SK-N-SH (cell line): ENCODE measurements around the gene ZNF587. TPM values are rescaled to one million over a fixed set of nuclear protein-coding genes. Genes with fewer than 3 reads are reported as not detected.

Source experiments
- CTCF ChIA-PET: fragments of 300-600, 350-600 bp; formaldehyde crosslinking; extraction: SDS; loops from one replicate; lab custom pipeline; 2021; lab: Yijun Ruan, JAX
- POLR2A ChIA-PET: fragments of 350-600 bp; sonication (Branson Sonifier 250); formaldehyde crosslinking; extraction: SDS; loops from one replicate; lab custom pipeline; 2020; ENCODE audit warnings: antibody characterized with exemption, inconsistent platforms; lab: Yijun Ruan, JAX
- DNase-seq: peaks from one replicate; pipeline ENCODE4 v3.0.0; 2012
- H2AFZ ChIP-seq: fragments of 200-600 bp; sonication (generic); 2 replicates; pipeline ENCODE4 v1.8.1; 2016; ENCODE audit warnings: antibody characterized with exemption, mild to moderate bottlenecking, low read depth
- H3F3A ChIP-seq: fragments of 200-600 bp; sonication (generic); replicated peaks from 2 replicates; pipeline ENCODE3; 2016; ENCODE audit warnings: antibody characterized with exemption, mild to moderate bottlenecking; ENCODE audit not compliant: insufficient read depth
- H3K27ac ChIP-seq, 2 experiments: fragments of 200-500 bp in 1 of 2; fragments of 200-600 bp in 1 of 2; sonication (Bioruptor generic) in 1 of 2; sonication (generic), shearing (Covaris generic) in 1 of 2; 2 replicates each; pipeline versions ENCODE4 v1.5.1 to v1.6.1; 2014 to 2016; ENCODE audit warnings: low read depth in 2 of 2, inconsistent platforms in 1 of 2, low read length in 1 of 2, mild to moderate bottlenecking in 1 of 2, mixed read lengths in 1 of 2
- H3K27me3 ChIP-seq: fragments of 200-600 bp; sonication (generic), shearing (Covaris generic); 2 replicates; pipeline ENCODE4 v1.6.1; 2016; ENCODE audit warnings: mixed run types; ENCODE audit not compliant: insufficient read depth
- H3K36me3 ChIP-seq, 2 experiments: fragments of 200-500 bp in 1 of 2; fragments of 200-600 bp in 1 of 2; sonication (Bioruptor generic) in 1 of 2; sonication (generic) in 1 of 2; replicated peaks in 1 of 2; 2 replicates each; pipeline versions ENCODE3 to v1.5.1; 2014 to 2016; ENCODE audit warnings: low read length in 1 of 2, mild to moderate bottlenecking in 1 of 2; ENCODE audit not compliant: insufficient read depth in 2 of 2, control insufficient read depth in 1 of 2
- H3K4me1 ChIP-seq, 2 experiments: fragments of 200-500 bp in 1 of 2; fragments of 200-600 bp in 1 of 2; sonication (Bioruptor generic) in 1 of 2; sonication (generic), shearing (Covaris generic) in 1 of 2; 2 replicates each; pipeline versions ENCODE4 v1.5.1 to v1.6.1; 2014 to 2016; ENCODE audit warnings: low read depth in 1 of 2, low read length in 1 of 2, mixed run types in 1 of 2; ENCODE audit not compliant: insufficient read depth in 2 of 2, control insufficient read depth in 1 of 2
- H3K4me2 ChIP-seq: fragments of 200-600 bp; sonication (generic), shearing (Covaris generic); 2 replicates; pipeline ENCODE4 v1.6.1; 2017; ENCODE audit warnings: mixed run types
- H3K4me3 ChIP-seq, 2 experiments: fragments of 200-500 bp in 1 of 2; fragments of 200-600 bp in 1 of 2; sonication (Bioruptor generic) in 1 of 2; sonication (generic), shearing (Covaris generic) in 1 of 2; 2 replicates each; pipeline versions ENCODE4 v1.5.1 to v1.8.1; 2014 to 2016; ENCODE audit warnings: low read depth in 2 of 2, inconsistent platforms in 1 of 2, low read length in 1 of 2, mild to moderate bottlenecking in 1 of 2, mixed read lengths in 1 of 2, moderate library complexity in 1 of 2
- H3K79me2 ChIP-seq: fragments of 200-600 bp; sonication (generic); 2 replicates; pipeline ENCODE4 v1.8.1; 2017; ENCODE audit warnings: mild to moderate bottlenecking; ENCODE audit not compliant: insufficient read depth
- H3K9ac ChIP-seq: fragments of 200-600 bp; sonication (generic); 2 replicates; pipeline ENCODE4 v1.6.1; 2017; ENCODE audit warnings: mixed run types
- H3K9me2 ChIP-seq: fragments of 200-600 bp; sonication (generic); 2 replicates; pipeline ENCODE4 v1.6.1; 2017; ENCODE audit warnings: mixed run types
- H3K9me3 ChIP-seq: fragments of 200-600 bp; sonication (generic); 2 replicates; pipeline ENCODE4 v1.6.1; 2017; ENCODE audit warnings: mixed run types, mild to moderate bottlenecking, moderate library complexity
- H4K20me1 ChIP-seq: fragments of 200-600 bp; sonication (generic); 2 replicates; pipeline ENCODE4 v1.6.1; 2017; ENCODE audit warnings: mild to moderate bottlenecking, mixed run types; ENCODE audit not compliant: insufficient read depth
- CHD2 ChIP-seq: fragments of 150-350 bp; IDR thresholded peaks from 2 replicates; pipeline ENCODE4 v1.6.1; 2018; ENCODE audit warnings: low read length; ENCODE audit not compliant: partially characterized antibody
- EZH2phosphoT487 ChIP-seq: fragments of 200-600 bp; sonication (generic); IDR thresholded peaks from 2 replicates; pipeline ENCODE4 v1.6.1; 2017; ENCODE audit warnings: low read depth, mixed run types, mild to moderate bottlenecking, antibody characterized with exemption, moderate library complexity, borderline replicate concordance
- FOSL2 ChIP-seq: IDR thresholded peaks from 2 replicates; pipeline ENCODE4 v1.4.0; 2012; ENCODE audit warnings: low read depth, mild to moderate bottlenecking, moderate library complexity, borderline replicate concordance
- FOXM1 ChIP-seq: IDR thresholded peaks from 2 replicates; pipeline ENCODE4 v1.4.0; 2012; ENCODE audit warnings: low read depth, mild to moderate bottlenecking
- JUND ChIP-seq: IDR thresholded peaks from 2 replicates; pipeline ENCODE4 v1.4.0; 2012
- MEF2A ChIP-seq: IDR thresholded peaks from 2 replicates; pipeline ENCODE4 v1.4.0; 2012; ENCODE audit warnings: low read depth, borderline replicate concordance
- POLR2AphosphoS5 ChIP-seq: IDR thresholded peaks from 2 replicates; pipeline ENCODE4 v1.6.1; 2012; ENCODE audit warnings: low read depth, low read length
- RAD21 ChIP-seq: IDR thresholded peaks from 2 replicates; pipeline ENCODE4 v1.6.1; 2012; ENCODE audit warnings: mild to moderate bottlenecking, low read length
- RCOR1 ChIP-seq: fragments of 150-350 bp; IDR thresholded peaks from 2 replicates; pipeline ENCODE4 v1.6.1; 2017; ENCODE audit warnings: antibody characterized with exemption, low read length
- SIN3A ChIP-seq: IDR thresholded peaks from 2 replicates; pipeline ENCODE4 v1.6.1; 2012; ENCODE audit warnings: low read depth, mild to moderate bottlenecking, low read length, moderate library complexity, borderline replicate concordance
- YY1 ChIP-seq: IDR thresholded peaks from 2 replicates; pipeline ENCODE4 v1.4.0; 2012; ENCODE audit warnings: low read depth, mild to moderate bottlenecking
- WGBS: methylation state at CpG from one replicate; pipeline ENCODE4 v1.1.6; 2017; ENCODE audit warnings: low lambda C conversion rate; 5-methylcytosine and 5-hydroxymethylcytosine counted together
- polyA plus RNA-seq, 3 experiments: library from polyadenylated mRNA; depleted of rRNA; stranded (reverse); fragments of >200 nt; gene quantifications; 2 replicates each; pipeline ENCODE4 v1.2.3, GENCODE V29; 2012
- TF ChIP-seq, protein P1 (sequence below): IDR thresholded peaks from 2 replicates; pipeline ENCODE4; 2012
- TF ChIP-seq, protein P2 (sequence below): fragments of 150-350 bp; IDR thresholded peaks from 2 replicates; pipeline ENCODE4 v1.6.1; 2017; ENCODE audit warnings: antibody characterized with exemption, low read length, low read depth, borderline replicate concordance
- TF ChIP-seq, protein P3 (sequence below): fragments of 200-600 bp; sonication (generic); IDR thresholded peaks from 2 replicates; pipeline ENCODE4 v1.6.1; 2017; ENCODE audit warnings: antibody characterized with exemption, mild to moderate bottlenecking, moderate library complexity
- TF ChIP-seq, protein P4 (sequence below): IDR thresholded peaks from 2 replicates; pipeline ENCODE4 v1.4.0; 2012; ENCODE audit warnings: low read depth, borderline replicate concordance
- TF ChIP-seq, protein P5 (sequence below): IDR thresholded peaks from 2 replicates; pipeline ENCODE4 v1.4.0; 2012; ENCODE audit warnings: low read depth

ZNF587 gene
- polyA plus RNA-seq, 1 of the 3 experiments (the other 2 are of a cell fraction), result 7.4 TPM

DNA sequence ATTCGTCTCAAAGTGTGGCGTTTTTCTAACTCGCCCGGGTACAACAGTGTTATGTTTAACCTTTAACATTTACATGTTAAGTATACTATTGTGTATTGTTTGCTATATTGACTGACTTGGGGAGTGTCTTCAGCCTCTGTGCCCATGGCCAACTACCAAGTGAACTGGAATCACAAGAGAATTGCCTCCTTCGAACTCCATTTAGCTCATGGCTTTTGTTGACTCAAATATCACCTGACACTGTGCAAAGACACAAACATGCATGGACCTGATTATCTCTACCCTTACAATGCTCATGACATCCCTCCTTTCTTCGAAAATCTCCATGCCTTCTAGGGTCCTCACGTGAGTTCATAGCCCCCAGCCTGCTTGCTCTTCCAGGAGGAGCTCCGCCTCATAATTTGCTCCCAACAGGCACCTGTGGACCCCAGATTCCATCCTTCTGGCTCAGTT, 38.5 kb downstream of the ZNF587 start:
- H3K9ac ChIP-seq, result no peak overlapping the region
- no peaks in the 10 kb centered on the region for H3K79me2 ChIP-seq
- peak overlapping the region; percentile 37; the same call in 1 of the 2 replicates for H3K4me2 ChIP-seq
- TF ChIP-seq, protein P1, sequence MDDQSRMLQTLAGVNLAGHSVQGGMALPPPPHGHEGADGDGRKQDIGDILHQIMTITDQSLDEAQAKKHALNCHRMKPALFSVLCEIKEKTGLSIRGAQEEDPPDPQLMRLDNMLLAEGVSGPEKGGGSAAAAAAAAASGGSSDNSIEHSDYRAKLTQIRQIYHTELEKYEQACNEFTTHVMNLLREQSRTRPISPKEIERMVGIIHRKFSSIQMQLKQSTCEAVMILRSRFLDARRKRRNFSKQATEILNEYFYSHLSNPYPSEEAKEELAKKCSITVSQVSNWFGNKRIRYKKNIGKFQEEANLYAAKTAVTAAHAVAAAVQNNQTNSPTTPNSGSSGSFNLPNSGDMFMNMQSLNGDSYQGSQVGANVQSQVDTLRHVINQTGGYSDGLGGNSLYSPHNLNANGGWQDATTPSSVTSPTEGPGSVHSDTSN, result no peak
- TF ChIP-seq, protein P2, sequence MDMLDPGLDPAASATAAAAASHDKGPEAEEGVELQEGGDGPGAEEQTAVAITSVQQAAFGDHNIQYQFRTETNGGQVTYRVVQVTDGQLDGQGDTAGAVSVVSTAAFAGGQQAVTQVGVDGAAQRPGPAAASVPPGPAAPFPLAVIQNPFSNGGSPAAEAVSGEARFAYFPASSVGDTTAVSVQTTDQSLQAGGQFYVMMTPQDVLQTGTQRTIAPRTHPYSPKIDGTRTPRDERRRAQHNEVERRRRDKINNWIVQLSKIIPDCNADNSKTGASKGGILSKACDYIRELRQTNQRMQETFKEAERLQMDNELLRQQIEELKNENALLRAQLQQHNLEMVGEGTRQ, result no peak
- TF ChIP-seq POLR2AphosphoS5, result no peak
- no peak for TF ChIP-seq SIN3A
- TF ChIP-seq EZH2phosphoT487, result no peak
- TF ChIP-seq MEF2A, result no peak
- TF ChIP-seq, protein P3, sequence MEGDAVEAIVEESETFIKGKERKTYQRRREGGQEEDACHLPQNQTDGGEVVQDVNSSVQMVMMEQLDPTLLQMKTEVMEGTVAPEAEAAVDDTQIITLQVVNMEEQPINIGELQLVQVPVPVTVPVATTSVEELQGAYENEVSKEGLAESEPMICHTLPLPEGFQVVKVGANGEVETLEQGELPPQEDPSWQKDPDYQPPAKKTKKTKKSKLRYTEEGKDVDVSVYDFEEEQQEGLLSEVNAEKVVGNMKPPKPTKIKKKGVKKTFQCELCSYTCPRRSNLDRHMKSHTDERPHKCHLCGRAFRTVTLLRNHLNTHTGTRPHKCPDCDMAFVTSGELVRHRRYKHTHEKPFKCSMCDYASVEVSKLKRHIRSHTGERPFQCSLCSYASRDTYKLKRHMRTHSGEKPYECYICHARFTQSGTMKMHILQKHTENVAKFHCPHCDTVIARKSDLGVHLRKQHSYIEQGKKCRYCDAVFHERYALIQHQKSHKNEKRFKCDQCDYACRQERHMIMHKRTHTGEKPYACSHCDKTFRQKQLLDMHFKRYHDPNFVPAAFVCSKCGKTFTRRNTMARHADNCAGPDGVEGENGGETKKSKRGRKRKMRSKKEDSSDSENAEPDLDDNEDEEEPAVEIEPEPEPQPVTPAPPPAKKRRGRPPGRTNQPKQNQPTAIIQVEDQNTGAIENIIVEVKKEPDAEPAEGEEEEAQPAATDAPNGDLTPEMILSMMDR, result no peak
- H3K36me3 ChIP-seq, result peaks cover 0 to 1% of the 10 kb centered on the region in 2 experiments
- H2AFZ ChIP-seq, result no peak overlapping the region
- peak overlapping the region; percentile 43 to 56; a peak in 3 of 4 replicates for H3K4me3 ChIP-seq
- H3K27me3 ChIP-seq, result no peaks in the 10 kb centered on the region
- peak; percentile 32 for DNase-seq
- H3K27ac ChIP-seq, result no peak overlapping the region; a peak in 1 of 4 replicates
- POLR2A ChIA-PET, result no interaction called here
- no peaks in the 10 kb centered on the region for H4K20me1 ChIP-seq
- no peaks in the 10 kb centered on the region; the same call in 1 of the 2 replicates for H3K9me3 ChIP-seq
- CTCF ChIA-PET, result interaction anchor here (1.0 to 1.2 kb wide), 2 partner anchors 16 to 267 kb away, joined by 3 read pairs; no protein-coding TSS in a partner anchor
- no peaks in the 10 kb centered on the region for H3F3A ChIP-seq
- WGBS, result 40% methylated on average over 8 of the region's 8 CpGs
- H3K4me1 ChIP-seq, result no peaks in the 10 kb centered on the region
- H3K9me2 ChIP-seq, result no peaks in the 10 kb centered on the region

DNA sequence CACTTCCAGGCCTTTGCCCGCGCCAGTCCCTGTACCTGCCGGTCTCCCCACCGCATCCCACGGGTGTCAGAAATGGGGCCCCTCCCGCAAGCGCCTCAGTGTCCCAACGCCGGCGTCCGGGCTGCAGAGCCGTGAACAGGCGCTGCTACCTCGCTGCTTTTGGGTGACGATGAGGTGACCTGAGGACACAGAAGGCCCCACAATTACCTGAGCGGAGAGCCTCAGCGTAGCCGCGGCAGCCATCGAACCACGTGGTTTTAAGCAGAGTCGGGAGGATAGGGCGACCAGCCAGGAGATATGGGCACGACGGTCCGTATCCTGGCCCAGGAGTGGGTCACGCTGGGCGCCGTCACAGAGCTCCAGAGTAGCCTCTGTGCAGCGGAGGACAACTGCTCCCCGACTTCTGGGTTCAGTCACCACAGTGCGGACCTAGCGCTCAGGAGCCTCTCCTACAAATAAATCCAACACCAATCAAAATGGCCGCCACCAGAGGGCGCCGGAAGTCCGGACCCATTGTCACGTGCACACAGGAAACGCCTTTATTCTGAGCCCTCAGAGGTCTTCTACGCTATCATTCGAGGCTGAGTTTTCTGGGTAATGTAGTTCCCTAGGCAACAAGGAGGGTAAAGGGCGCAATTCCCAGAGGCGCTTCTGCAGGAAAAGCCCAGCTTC, 39.0 kb downstream of the ZNF587 start, which contains the start of gene ZNF814:
ZNF814 (minus strand) TSS at position 478 of the 672 bp plus-strand sequence; CDS start at position 243, 235 bp downstream.
- no peak within 1 kb of the TSS; the same call in 1 of the 2 replicates for H2AFZ ChIP-seq
- no peaks in the 10 kb centered on the region for H3F3A ChIP-seq
- no peaks in the 10 kb centered on the region for H3K79me2 ChIP-seq
- peak within 1 kb of the TSS; percentile 43 to 56; a peak in 3 of 4 replicates for H3K4me3 ChIP-seq
- no peaks in the 10 kb centered on the region for H3K27me3 ChIP-seq
- peak within 1 kb of the TSS in 1 of 2 experiments; percentile 45; a peak in 1 of 4 replicates for H3K27ac ChIP-seq
- no peaks in the 10 kb centered on the region for H3K9me2 ChIP-seq
- H3K4me1 ChIP-seq, result no peaks in the 10 kb centered on the region
- peak; percentile 74 for DNase-seq
- no peaks in the 10 kb centered on the region for H4K20me1 ChIP-seq
- WGBS, result 11% methylated on average over 31 of the region's 43 CpGs
- H3K9ac ChIP-seq, result no peak within 1 kb of the TSS
- peak within 1 kb of the TSS; percentile 37; the same call in 1 of the 2 replicates for H3K4me2 ChIP-seq
- ChIA-PET CTCF (interaction anchor here (1.2 to 1.4 kb wide), 2 partner anchors 26 to 267 kb away, joined by 3 to 4 read pairs; no protein-coding TSS in a partner anchor), POLR2A (interaction anchor here (0.8 kb wide), 1 partner anchor 28 kb away, joined by 3 read pairs; the partner anchor contains the start of gene ZNF417)
- no peaks in the 10 kb centered on the region; the same call in 1 of the 2 replicates for H3K9me3 ChIP-seq
- H3K36me3 ChIP-seq, result no peaks in the 10 kb centered on the region
- TF ChIP-seq CHD2, result no peak
- no peak for TF ChIP-seq FOSL2
- no peak for TF ChIP-seq MEF2A
- peak; percentile 78 for TF ChIP-seq YY1
- TF ChIP-seq RCOR1, result 0 out of 2 replicates have a peak, but pooled peaks have one; percentile 25
- TF ChIP-seq FOXM1, result no peak
- TF ChIP-seq JUND, result no peak
- TF ChIP-seq, protein P3, result peak; percentile 27
- TF ChIP-seq, protein P4, sequence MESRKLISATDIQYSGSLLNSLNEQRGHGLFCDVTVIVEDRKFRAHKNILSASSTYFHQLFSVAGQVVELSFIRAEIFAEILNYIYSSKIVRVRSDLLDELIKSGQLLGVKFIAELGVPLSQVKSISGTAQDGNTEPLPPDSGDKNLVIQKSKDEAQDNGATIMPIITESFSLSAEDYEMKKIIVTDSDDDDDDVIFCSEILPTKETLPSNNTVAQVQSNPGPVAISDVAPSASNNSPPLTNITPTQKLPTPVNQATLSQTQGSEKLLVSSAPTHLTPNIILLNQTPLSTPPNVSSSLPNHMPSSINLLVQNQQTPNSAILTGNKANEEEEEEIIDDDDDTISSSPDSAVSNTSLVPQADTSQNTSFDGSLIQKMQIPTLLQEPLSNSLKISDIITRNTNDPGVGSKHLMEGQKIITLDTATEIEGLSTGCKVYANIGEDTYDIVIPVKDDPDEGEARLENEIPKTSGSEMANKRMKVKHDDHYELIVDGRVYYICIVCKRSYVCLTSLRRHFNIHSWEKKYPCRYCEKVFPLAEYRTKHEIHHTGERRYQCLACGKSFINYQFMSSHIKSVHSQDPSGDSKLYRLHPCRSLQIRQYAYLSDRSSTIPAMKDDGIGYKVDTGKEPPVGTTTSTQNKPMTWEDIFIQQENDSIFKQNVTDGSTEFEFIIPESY, result no peak
- TF ChIP-seq, protein P5, sequence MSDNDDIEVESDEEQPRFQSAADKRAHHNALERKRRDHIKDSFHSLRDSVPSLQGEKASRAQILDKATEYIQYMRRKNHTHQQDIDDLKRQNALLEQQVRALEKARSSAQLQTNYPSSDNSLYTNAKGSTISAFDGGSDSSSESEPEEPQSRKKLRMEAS, result peak; percentile 63; the same call in 1 of the 2 replicates
- no peak for TF ChIP-seq RAD21
